Mucosa of descending colon (tissue), 3 donors: Measurements from ENCODE around the gene PEAK1. TPM values are rescaled to one million over a fixed set of nuclear protein-coding genes. Genes with fewer than 3 reads are reported as not detected.
"Not testable (repeated sequence)": the region's sequence is repeated elsewhere in the genome, so short reads cannot be mapped to it uniquely, and the experiment has no call there.

Experiments
- ATAC-seq: fragments of 200-7000 bp; cut with Tn5 transposase; one replicate; pipeline ENCODE4 v1.9.1; 2020; ENCODE audit warnings: mild to moderate bottlenecking, moderate library complexity
- DNase-seq, 3 donors: peaks; one replicate each; pipeline ENCODE4 v3.0.0-alpha.2; 2020
- H3K36me3 ChIP-seq: fragments of 200-600 bp; one replicate; pipeline ENCODE4 v1.8.0; 2021; ENCODE audit warnings: low read depth, mild to moderate bottlenecking
- H3K4me1 ChIP-seq: fragments of 200-600 bp; one replicate; pipeline ENCODE4 v1.8.0; 2021; ENCODE audit warnings: low read depth, mild to moderate bottlenecking
- H3K4me3 ChIP-seq: fragments of 200-600 bp; one replicate; pipeline ENCODE4 v1.8.0; 2021; ENCODE audit warnings: mild to moderate bottlenecking
- H3K9me3 ChIP-seq: fragments of 200-600 bp; one replicate; pipeline ENCODE4 v1.8.0; 2021; ENCODE audit warnings: mild to moderate bottlenecking
- intact Hi-C, 2 donors: fragments of 100-400 bp; cut with DNase I in 1 of 2; cut with micrococcal nuclease in 1 of 2; formaldehyde crosslinking; loops; one replicate each; pipeline versions ENCODE4 v1.11.0 to v1.11.1; 2022; cut with DNase I, micrococcal nuclease
- total RNA-seq, 3 donors: library from RNA; stranded (reverse); fragmentation: NEBNext Ultra II Directional in 2 of 3; extraction: Animal tissue kit (Norgen Biotek cat#: 25700) in 2 of 3; gene quantifications; one replicate each; pipeline versions ENCODE4 v1.2.1 to v1.2.4, GENCODE V29; 2021 to 2023
- TF ChIP-seq, protein P1 (sequence below): fragments of 200-600 bp; IDR thresholded peaks from one replicate; pipeline ENCODE4 v1.8.0; 2022; ENCODE audit warnings: antibody characterized with exemption, mild to moderate bottlenecking
- donor health status: DM: no; HTN: no; CAD: no; lungs with moderate emphysema.
- donor health status: DM: no; HTN: no; CAD: no.
- donor health status: DM: no; HTN: yes; CAD: no.

PEAK1 gene
- total RNA-seq, 3 donors from 2014 or later = 47.9 to 75.3 (median 65.7) TPM

- DNase-seq (no peak), ATAC-seq (no peak)
- TF ChIP-seq, protein P1, sequence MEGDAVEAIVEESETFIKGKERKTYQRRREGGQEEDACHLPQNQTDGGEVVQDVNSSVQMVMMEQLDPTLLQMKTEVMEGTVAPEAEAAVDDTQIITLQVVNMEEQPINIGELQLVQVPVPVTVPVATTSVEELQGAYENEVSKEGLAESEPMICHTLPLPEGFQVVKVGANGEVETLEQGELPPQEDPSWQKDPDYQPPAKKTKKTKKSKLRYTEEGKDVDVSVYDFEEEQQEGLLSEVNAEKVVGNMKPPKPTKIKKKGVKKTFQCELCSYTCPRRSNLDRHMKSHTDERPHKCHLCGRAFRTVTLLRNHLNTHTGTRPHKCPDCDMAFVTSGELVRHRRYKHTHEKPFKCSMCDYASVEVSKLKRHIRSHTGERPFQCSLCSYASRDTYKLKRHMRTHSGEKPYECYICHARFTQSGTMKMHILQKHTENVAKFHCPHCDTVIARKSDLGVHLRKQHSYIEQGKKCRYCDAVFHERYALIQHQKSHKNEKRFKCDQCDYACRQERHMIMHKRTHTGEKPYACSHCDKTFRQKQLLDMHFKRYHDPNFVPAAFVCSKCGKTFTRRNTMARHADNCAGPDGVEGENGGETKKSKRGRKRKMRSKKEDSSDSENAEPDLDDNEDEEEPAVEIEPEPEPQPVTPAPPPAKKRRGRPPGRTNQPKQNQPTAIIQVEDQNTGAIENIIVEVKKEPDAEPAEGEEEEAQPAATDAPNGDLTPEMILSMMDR = no peak
- H3K9me3 ChIP-seq = no peaks in the 10 kb centered on the region
- intact Hi-C loops = no loop called here
- H3K4me1 ChIP-seq = peaks cover 15% of the 10 kb centered on the region
- H3K36me3 ChIP-seq = no peaks in the 10 kb centered on the region
- no peak overlapping the region for H3K4me3 ChIP-seq
These were observed 239.1 kb downstream of the PEAK1 start for GRCh38 chr15:77180757-77181156.

GRCh38 chr15:77180270-77180669, 239.6 kb downstream of the PEAK1 start:
- Histone ChIP-seq H3K9me3 (no peaks in the 10 kb centered on the region), H3K4me3 (no peak overlapping the region), H3K36me3 (no peaks in the 10 kb centered on the region), H3K4me1 (peaks cover 15% of the 10 kb centered on the region)
- intact Hi-C loops = no loop called here
- no peak for ATAC-seq
- TF ChIP-seq, protein P1 = no peak
- no peak for DNase-seq

- DNase-seq (no peak), ATAC-seq (peak; percentile 43)
- intact Hi-C loops = no loop called here
- no peak overlapping the region for H3K4me3 ChIP-seq
- H3K36me3 ChIP-seq = no peaks in the 10 kb centered on the region
- TF ChIP-seq, protein P1 = no peak
- peaks cover 15% of the 10 kb centered on the region for H3K4me1 ChIP-seq
- no peaks in the 10 kb centered on the region for H3K9me3 ChIP-seq
These were observed 240.3 kb downstream of the PEAK1 start for GRCh38 chr15:77179541-77179998.

- Histone ChIP-seq H3K4me1 (peaks cover 16% of the 10 kb centered on the region), H3K4me3 (no peak overlapping the region), H3K36me3 (no peaks in the 10 kb centered on the region), H3K9me3 (no peaks in the 10 kb centered on the region)
- ATAC-seq (peak; percentile 41), DNase-seq (no peak)
- intact Hi-C loops = no loop called here
- TF ChIP-seq, protein P1 = no peak
These were observed 241.5 kb downstream of the PEAK1 start for GRCh38 chr15:77178411-77178810.

GRCh38 chr15:77176148-77176547, 243.8 kb downstream of the PEAK1 start:
- H3K4me3 ChIP-seq, H3K36me3 ChIP-seq, ATAC-seq, H3K9me3 ChIP-seq, DNase-seq, intact Hi-C loops: not testable (repeated sequence)
- H3K4me1 ChIP-seq = peaks cover 22% of the 10 kb centered on the region

GRCh38 chr15:77173487-77173886, 246.4 kb downstream of the PEAK1 start:
- TF ChIP-seq, protein P1 = no peak
- Histone ChIP-seq H3K9me3 (no peaks in the 10 kb centered on the region), H3K4me1 (peaks cover 16% of the 10 kb centered on the region), H3K36me3 (no peaks in the 10 kb centered on the region), H3K4me3 (no peak overlapping the region)
- intact Hi-C loops = no loop called here
- ATAC-seq (peak; percentile 98), DNase-seq (no peak)
